ENCODE measurements around the gene APOA4.

DNA sequence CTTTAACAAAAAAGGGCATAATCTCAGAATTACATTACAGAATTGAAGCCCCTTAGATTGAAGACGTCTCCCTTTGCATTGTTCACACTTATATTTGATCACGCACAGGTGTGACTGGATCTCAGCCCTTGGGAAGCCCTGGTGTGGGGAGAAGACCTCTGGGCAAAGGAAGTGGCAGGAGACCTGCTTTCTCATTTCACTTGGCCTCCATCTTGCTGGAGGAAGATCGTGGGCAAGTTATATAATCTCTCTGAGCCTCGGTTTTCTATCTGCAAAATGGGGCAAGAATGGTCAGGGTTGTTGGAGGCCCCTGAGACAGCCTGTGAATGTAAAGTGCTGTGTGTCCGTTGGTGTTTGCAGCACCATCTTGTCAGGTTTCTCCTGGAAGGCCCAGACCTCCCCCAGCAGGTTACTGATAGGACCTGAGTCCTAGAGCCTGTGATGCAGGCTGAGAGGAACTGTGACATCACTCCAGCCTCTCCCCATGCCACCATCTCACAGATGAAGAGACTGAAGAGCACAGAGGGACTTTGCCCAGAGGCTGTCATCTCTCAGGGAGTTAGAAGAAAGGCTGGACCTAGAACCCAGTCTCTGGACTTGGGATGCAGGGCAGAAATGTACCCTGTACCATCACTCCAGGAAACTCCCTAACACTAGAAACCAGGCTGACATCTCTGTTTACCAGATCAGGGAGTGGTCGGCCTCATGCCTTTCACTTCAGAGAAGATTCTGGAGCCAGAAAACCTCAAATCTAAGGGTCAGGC lies 15.4 kb upstream of the APOA4 start:
- TF ChIP-seq POLR2AphosphoS5 (IDR thresholded peaks at IDR 0.05) (no peak), CTCF (IDR thresholded peaks at IDR 0.05) (no peak)
